GM18870 (cell line): ENCODE results near the gene VPS36.
"Not testable (repeated sequence)": the region's sequence is repeated elsewhere in the genome, so short reads cannot be mapped to it uniquely, and the experiment has no call there.

ENCODE experiments used
- ATAC-seq: cut with Tn5 transposase; IDR thresholded peaks from one replicate; pipeline ENCODE4 v1.9.1; 2021; ENCODE audit warnings: moderate library complexity; ENCODE audit not compliant: unreplicated experiment

VPS36 gene

GRCh38 chr13:52446265-52446664, 4.2 kb downstream of the VPS36 start:
- no peak for ATAC-seq

- ATAC-seq: no peak
These were observed 18.0 kb downstream of the VPS36 start for GRCh38 chr13:52432456-52432855.

GRCh38 chr13:52428295-52428694, 22.1 kb downstream of the VPS36 start:
- no peak for ATAC-seq

- no peak for ATAC-seq
These were observed 29.2 kb downstream of the VPS36 start for GRCh38 chr13:52421216-52421615.

- no peak for ATAC-seq
These were observed 31.4 kb downstream of the VPS36 start for GRCh38 chr13:52419080-52419479.

- ATAC-seq: no peak
These were observed 35.5 kb downstream of the VPS36 start for GRCh38 chr13:52414963-52415362.

GRCh38 chr13:52414051-52414450, 36.4 kb downstream of the VPS36 start:
- ATAC-seq: no peak

GRCh38 chr13:52412128-52412527, 38.3 kb downstream of the VPS36 start:
- ATAC-seq: no peak

GRCh38 chr13:52411629-52412028, 38.8 kb downstream of the VPS36 start:
- peak; percentile 96 for ATAC-seq

GRCh38 chr13:52408071-52408658, 42.3 kb downstream of the VPS36 start:
- not testable (repeated sequence) for ATAC-seq

GRCh38 chr13:52407436-52407835, 43.0 kb downstream of the VPS36 start:
- not testable (repeated sequence) for ATAC-seq

- no peak for ATAC-seq
These were observed 43.8 kb downstream of the VPS36 start for GRCh38 chr13:52406629-52407028.

- no peak for ATAC-seq
These were observed 44.5 kb downstream of the VPS36 start, which contains the start of gene THSD1 for GRCh38 chr13:52405767-52406494. Gene THSD1, minus strand, starts transcription at chr13:52406172. Its CDS starts 3,572 bp downstream, at chr13:52402600.

- ATAC-seq: no peak
These were observed 45.1 kb downstream of the VPS36 start for GRCh38 chr13:52405369-52405766.

- no peak for ATAC-seq
These were observed 50.7 kb downstream of the VPS36 start for GRCh38 chr13:52399708-52400107.

- no peak for ATAC-seq
These were observed 51.4 kb downstream of the VPS36 start for GRCh38 chr13:52399046-52399445.

GRCh38 chr13:52395704-52396103, 54.7 kb downstream of the VPS36 start:
- ATAC-seq: no peak

- no peak for ATAC-seq
These were observed 55.8 kb downstream of the VPS36 start for GRCh38 chr13:52394586-52394985.

- no peak for ATAC-seq
These were observed 56.7 kb downstream of the VPS36 start for GRCh38 chr13:52393572-52394357.

GRCh38 chr13:52387721-52388120, 62.7 kb downstream of the VPS36 start:
- no peak for ATAC-seq

- no peak for ATAC-seq
These were observed 64.6 kb downstream of the VPS36 start for GRCh38 chr13:52385870-52386269.

GRCh38 chr13:52383366-52383765, 67.1 kb downstream of the VPS36 start:
- ATAC-seq: no peak
